Measurements from ENCODE around the gene MSI2. TPM values are rescaled to one million over a fixed set of nuclear protein-coding genes. Genes with fewer than 3 reads are reported as not detected.

Gene MSI2
- total RNA-seq, 2 donors from 2014 or later = 54.1 to 74.8 TPM

DNA sequence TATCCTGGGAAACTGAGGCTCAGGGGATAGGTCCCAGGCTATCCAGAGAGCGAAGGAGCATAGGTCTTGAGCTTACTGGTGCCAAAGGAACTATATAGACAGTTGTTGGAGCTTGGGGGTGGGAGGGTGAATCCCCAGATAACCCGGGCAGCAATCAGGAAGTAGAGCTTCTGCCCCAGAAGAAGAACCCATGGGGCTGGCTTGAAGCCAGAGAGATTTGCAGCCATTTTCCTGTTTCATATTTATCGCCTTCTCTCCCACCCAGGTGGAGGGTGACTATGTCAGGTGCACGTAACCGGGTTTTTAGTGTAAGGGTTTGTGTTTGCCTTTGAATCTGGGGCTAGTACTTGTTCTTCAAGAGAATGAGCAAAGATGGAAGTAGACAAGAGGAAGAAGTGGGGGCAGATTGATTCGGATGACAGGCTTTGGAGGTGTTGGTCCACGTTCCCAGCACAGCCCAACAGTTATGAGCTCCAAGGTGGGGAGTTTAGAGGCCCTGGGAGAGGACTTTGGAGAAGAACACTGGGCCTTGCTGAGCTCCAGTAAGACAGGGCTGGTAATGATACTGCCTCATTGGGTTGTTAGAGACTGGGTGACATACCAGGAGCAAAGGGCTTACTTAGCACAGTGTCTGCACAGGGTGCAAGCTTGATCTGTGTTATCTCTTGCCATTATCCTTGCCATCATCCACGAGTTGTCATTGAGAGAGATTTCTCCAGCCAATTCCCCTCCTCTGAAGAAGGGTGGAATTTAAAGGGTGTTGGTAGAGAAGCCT lies 343.1 kb downstream of the MSI2 start:
- ATAC-seq = peak in 1 of 2 donors; percentile 29
- Mint-ChIP-seq H3K36me3 (peaks cover 2 to 8% of the 10 kb centered on the region in 2 donors), H3K9me3 (peaks cover 1 to 4% of the 10 kb centered on the region in 2 donors), H3K27ac (peak overlapping the region; percentile 79 to 96)
- DNase-seq (ENCODE audit: low spot score in 2 of 2) = no peak

DNA sequence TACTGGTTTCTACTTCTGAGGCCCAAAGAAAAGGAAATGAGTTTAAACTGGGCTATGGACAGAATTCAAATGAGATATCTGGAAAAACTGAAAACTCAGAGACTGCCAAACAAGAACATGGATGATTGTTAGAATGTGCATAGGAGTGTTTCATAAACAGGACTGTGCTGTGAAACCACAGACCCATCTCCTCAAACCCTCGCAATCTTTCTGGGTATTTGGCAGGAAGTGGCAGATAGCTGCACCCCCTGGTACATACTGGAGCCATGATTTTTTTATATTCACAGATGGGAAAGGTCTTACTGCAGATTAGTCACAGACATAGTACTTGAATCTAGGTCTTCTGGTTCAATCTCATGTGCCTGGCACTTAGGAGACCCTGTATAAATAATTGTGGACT lies 343.8 kb downstream of the MSI2 start:
- Mint-ChIP-seq H3K27ac (peak overlapping the region; percentile 79 to 96), H3K36me3 (peaks cover 0 to 4% of the 10 kb centered on the region in 2 donors), H3K9me3 (peaks cover 0 to 2% of the 10 kb centered on the region in 2 donors)
- peak; percentile 33 to 52 for ATAC-seq
- no peak for DNase-seq (ENCODE audit: low spot score in 2 of 2)

DNA sequence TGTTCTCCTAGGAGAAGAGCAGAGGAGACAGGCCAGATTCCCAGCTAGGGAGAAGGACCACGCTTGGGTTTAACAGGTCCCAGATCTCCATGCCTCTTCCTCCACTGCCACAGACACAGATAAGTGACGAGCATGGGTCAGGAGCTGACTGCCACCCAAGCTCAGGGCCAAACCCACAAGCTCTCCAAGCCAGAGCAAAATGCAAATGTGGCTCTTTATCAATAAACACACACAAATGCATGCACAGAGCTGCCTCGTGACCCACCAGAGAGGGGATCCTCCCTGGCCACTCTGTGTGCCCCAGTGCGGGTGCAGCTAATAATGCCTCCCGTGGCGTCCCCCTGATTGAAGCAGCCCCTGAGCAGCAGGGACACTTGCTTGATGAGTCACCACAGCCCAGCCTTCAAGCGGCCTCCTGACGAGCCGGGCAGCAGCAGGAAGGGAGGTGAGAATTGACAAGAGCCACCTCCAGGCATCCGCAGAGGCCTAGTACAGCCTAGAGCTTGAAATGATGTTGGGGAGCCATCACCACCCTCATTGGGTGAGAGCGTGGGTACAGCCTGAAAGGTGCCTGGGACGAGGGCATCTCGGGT lies 344.9 kb downstream of the MSI2 start:
- Mint-ChIP-seq H3K36me3 (no peaks in the 10 kb centered on the region), H3K27ac (peak overlapping the region in 1 of 2 donors; percentile 96), H3K9me3 (no peaks in the 10 kb centered on the region)
- no peak for DNase-seq (ENCODE audit: low spot score in 2 of 2)
- ATAC-seq = no peak

DNA sequence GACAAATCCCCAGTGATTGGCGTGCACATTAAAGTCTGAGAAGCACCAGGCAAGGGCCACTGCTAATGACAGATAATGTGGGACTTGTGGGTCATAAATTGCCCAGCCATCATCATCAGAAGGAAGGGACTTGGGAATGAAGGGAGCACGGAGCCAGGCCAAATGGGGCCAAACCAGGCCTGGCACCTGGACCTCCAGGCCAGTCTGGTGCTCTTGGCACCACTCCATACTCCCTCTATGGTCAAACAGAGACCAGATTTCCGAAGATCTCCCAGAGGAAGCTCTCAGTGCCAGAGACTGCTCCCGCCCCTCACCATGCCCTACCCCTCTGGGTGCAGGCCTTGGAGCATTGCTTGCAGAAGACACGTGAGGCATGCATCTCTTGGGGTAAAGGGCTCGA lies 346.6 kb downstream of the MSI2 start:
- DNase-seq (ENCODE audit: low spot score in 2 of 2) = no peak
- no peak for ATAC-seq
- H3K27ac Mint-ChIP-seq = peak overlapping the region; percentile 50 to 82
- no peaks in the 10 kb centered on the region for H3K9me3 Mint-ChIP-seq
- no peaks in the 10 kb centered on the region for H3K36me3 Mint-ChIP-seq

DNA sequence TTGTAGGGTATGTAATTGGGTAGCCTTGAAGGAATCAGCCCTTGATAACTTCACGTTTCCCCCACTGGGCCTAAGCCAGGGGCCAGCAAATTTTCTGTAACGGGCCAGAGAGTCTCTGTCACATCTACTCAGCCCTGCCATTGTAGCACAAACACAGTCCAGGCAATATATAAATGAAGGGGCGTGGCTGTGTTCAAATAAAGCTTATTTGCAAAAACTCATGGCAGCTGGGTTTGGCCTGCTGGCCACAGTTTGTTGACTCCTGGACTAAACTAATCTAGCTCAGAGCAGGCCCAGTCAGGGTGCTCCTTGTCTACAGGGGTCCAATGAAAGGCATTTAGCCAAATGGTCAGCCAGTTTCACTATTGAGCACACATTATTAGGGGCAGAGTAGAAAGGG lies 347.2 kb downstream of the MSI2 start:
- ATAC-seq (no peak), DNase-seq (ENCODE audit: low spot score in 2 of 2) (no peak)
- Mint-ChIP-seq H3K9me3 (no peaks in the 10 kb centered on the region), H3K36me3 (no peaks in the 10 kb centered on the region), H3K27ac (peak overlapping the region; percentile 82 to 98)

DNA sequence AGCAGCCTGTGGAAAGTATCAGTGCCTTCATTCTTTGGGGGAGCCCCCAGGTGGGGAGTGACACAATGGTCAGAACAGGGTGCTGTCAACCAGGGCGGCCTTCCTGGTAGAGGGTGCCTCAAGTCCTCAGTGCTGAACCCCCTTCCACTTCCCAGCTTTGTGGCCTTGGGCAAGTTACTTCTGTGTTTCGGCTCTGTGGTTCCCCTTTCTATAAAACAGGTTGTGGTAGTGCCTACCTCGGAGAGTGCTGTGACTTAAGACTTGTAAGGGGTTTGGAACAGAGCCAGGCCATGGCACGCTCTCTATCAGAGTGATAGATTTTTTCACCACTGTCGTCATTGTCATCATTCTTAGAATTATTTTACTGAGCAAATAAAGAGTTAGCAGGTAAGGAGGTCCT lies 347.7 kb downstream of the MSI2 start:
- H3K9me3 Mint-ChIP-seq = no peaks in the 10 kb centered on the region
- peak overlapping the region; percentile 82 to 98 for H3K27ac Mint-ChIP-seq
- H3K36me3 Mint-ChIP-seq = no peaks in the 10 kb centered on the region
- DNase-seq (ENCODE audit: low spot score in 2 of 2) (peak; percentile 64 to 86), ATAC-seq (peak; percentile 79 to 84)

- ATAC-seq = peak; percentile 18 to 46
Observed at GRCh38 chr17:57604771-57605674, 348.7 kb downstream of the MSI2 start.

DNA sequence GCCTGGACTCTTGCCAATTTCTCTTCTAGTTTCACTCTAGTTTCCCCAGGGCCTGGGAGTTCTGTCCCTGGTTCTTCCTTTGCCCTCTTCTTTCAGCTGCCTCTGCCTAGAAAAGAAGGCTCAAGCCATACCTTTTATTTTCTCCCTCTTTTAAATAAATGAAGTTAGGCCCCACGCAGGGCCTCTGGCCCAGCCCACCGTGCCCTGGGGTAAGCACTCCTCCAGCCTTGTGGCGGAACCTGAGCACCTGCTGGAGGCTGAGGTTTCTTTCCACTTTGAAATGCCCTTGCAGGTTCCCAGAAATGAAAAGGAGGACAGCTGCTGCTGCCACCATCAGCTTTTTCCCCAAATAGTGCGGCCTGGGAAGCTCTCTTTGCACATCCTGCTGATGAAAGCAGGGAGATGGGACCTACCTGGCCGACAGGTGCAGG lies 349.4 kb downstream of the MSI2 start:
- ATAC-seq = peak in 1 of 2 donors; percentile 15
- no peak for DNase-seq (ENCODE audit: low spot score in 2 of 2)
- Mint-ChIP-seq H3K9me3 (no peaks in the 10 kb centered on the region), H3K36me3 (no peaks in the 10 kb centered on the region), H3K27ac (peak overlapping the region; percentile 82)

More at GRCh38 chr17:57604771-57605674, 348.7 kb downstream of the MSI2 start:
- Mint-ChIP-seq H3K36me3 (no peaks in the 10 kb centered on the region), H3K9me3 (no peaks in the 10 kb centered on the region), H3K27ac (peak overlapping the region; percentile 82)
- DNase-seq (ENCODE audit: low spot score in 2 of 2) = peak in 1 of 2 donors; percentile 27

DNA sequence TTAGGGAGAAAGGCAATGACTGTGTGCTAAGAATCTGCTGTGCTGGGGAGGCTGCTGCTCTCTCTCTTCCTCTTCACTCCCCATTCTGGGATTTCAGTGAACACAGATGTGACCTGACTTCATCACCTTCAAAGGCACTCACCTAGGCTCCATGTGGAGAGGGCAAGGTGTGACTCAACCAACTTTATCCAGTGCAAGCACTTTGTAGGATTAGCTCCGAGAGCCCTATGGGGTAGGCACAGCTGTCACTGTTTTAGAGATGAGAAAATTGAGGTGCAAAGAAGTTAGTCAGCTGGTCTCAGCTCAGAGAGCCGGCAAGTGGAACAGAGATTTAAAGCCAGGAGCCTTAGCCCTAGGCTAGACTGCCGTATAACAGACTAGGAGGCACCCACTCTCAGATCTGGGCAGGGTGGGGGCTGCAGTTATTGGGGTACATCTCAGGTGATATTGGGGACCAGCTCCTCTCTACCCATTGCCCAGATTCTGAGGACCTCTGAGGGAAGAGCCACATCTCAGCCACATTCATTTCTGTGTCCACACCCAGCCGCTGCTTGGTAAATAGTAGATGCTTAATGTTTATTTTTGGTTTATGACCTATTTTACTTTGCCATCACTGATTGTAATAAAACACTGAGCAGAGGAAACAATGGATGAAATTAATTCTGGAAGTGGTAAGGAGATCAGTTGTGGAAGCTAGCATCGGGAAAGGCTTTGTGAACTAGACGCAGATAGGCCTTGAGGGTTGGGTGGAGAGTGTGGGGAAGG lies 350.0 kb downstream of the MSI2 start:
- Mint-ChIP-seq H3K9me3 (no peaks in the 10 kb centered on the region), H3K36me3 (no peaks in the 10 kb centered on the region), H3K27ac (peak overlapping the region; percentile 82)
- ATAC-seq (no peak), DNase-seq (ENCODE audit: low spot score in 2 of 2) (no peak)

DNA sequence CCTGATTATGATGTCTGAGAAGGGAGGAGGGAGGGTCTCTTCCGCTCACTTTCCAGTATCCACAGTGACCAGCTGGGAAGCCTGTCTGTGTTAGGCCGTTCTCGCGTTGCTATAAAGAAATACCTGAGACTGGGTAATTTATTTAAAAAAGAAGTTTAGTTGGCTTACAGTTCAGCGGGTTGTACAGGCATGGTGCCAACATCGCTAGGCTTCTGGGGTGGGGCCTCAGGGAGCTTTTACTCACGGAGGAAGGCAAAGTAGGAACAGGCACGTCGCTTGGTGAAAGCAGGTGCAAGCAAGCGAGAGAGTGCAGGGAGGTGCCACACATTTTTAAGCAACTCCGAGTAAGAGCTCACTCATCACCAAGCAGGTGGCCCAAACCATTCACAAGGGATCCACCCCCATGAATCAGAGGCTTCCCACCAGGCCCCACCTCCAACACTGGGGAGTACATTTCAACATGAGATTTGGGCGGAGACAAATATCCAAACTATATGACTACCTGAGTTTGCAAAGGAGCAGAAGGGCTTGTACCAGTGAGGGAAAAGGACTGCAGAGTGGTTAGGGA lies 351.3 kb downstream of the MSI2 start:
- H3K9me3 Mint-ChIP-seq = no peaks in the 10 kb centered on the region
- DNase-seq (ENCODE audit: low spot score in 2 of 2) = peak in 1 of 2 donors; percentile 45
- H3K27ac Mint-ChIP-seq = peak overlapping the region in 1 of 2 donors; percentile 2
- peak in 1 of 2 donors; percentile 50 for ATAC-seq
- no peaks in the 10 kb centered on the region for H3K36me3 Mint-ChIP-seq

DNA sequence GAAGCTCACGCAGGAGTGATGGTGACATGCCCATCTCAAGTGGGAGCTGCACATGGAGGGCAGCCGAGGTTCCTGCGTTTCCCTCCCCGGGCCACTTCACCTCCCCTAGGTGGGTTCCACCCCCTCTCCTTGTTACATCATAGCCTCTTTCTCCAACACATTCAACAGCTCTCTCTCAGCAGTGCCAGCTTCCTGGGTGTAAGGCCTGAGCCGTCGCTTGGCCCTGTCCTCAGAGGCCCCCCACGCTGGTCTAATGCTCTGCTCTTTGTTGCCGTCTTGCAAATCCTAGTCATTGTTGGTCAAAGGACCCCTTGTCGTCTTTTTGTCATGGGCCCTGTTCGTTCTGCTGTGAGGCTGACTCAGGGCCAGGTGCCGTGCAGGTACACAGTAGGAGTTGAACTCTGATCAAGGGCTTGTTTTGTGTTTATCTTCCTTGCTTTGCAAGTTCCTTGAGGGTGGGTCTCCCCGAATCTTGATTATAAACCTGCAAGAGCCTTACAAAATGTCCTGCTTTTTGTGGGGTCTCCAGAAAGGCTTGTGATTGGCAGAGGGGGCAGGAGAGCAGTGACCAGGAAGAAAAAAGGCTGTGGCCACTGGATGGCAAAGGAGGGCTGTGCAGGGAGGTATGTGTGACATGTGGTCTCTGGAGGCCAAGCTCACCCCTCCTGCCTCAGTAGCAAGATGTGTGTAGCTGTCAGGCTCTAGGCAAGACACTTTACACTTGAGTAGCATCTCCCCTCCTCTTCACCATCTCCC lies 352.2 kb downstream of the MSI2 start:
- Mint-ChIP-seq H3K36me3 (no peaks in the 10 kb centered on the region), H3K27ac (peak overlapping the region in 1 of 2 donors; percentile 41), H3K9me3 (no peaks in the 10 kb centered on the region)
- DNase-seq (ENCODE audit: low spot score in 2 of 2) = no peak
- ATAC-seq = no peak

DNA sequence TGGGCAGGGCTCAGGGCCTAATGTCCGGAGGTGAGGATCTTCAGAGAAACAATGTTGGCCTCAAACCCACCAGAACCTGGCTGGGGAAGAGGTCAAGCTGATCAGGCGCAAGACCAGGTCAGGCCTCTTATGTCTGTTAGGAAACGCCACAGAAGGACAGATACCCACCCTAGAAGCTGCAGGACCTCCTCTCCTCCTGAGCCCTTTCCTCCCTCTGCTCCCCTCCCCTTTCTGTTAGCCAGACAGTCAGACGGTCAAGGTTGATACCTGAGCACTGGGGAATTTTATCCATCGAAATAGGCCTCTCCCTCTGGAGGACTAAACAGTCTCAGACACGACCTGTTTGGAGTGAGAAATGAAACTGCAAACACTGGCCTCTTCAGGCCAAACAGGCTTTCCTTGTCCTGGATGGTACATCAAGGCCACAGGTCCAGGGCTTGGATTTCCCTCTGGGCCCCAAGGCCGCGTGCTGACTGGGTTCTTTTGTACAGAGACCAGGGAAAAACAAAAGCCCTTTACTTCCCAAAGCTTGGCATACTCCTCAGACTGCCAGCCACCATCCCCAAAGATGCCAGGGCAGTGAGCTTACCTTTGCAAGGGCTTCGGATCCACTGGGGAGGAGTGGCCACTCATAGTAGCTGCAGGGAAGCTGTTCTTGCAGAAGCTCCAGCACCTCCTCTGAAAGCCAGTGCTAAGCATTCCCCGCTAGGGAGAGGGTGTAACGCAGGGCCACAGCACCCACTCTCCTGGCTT lies 353.0 kb downstream of the MSI2 start:
- ATAC-seq (no peak), DNase-seq (ENCODE audit: low spot score in 2 of 2) (no peak)
- H3K9me3 Mint-ChIP-seq = no peaks in the 10 kb centered on the region
- H3K27ac Mint-ChIP-seq = no peak overlapping the region
- no peaks in the 10 kb centered on the region for H3K36me3 Mint-ChIP-seq

- no peak for DNase-seq (ENCODE audit: low spot score in 2 of 2)
- H3K36me3 Mint-ChIP-seq = no peaks in the 10 kb centered on the region
- no peak overlapping the region for H3K27ac Mint-ChIP-seq
- no peak for ATAC-seq
- no peaks in the 10 kb centered on the region for H3K9me3 Mint-ChIP-seq
Observed at GRCh38 chr17:57609878-57610270, 353.6 kb downstream of the MSI2 start.

DNA sequence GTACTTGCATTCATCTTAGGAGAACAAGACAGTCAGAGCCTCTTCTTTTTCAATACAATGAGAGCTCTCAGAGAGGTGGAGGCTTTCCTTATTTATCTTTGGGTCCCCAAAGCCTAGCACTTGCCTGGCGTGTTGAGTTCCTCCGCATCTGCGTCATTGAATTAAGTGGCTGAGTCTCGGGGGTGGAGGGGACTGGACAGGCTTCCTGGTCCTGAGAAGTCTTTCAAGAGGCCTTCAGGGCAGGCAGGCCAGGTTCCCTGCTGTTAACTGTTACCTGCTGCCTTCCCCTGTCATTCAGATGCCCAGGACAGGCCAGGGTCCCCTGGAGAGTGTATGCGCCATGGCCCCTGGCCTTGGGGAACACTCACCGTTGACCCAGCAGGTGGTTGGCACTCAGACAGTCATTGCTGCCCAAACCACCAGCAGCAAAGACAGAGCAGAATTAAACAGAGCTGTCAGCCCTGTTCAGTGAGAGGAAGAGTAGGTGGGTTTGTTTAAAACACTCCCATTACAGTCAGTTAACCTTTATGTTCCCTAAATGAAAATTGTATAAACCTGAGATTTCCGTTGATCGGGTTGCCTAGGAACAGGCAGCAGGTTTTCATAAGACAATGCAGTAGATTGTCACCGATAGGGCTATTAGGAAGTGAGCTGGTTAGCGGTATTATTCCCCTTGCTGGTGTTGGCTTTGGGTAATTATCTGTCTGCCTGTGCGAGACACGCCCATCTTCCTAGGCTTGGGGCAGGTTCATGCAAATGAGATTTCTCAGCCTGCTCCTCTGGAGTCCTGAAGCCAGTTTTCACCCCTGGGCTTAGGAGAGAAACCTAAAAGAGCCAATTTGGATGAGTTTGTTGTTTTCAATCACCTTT lies 356.1 kb downstream of the MSI2 start:
- DNase-seq (ENCODE audit: low spot score in 2 of 2) = no peak
- peaks cover 6 to 9% of the 10 kb centered on the region in 2 donors for H3K36me3 Mint-ChIP-seq
- peak; percentile 37 to 58 for ATAC-seq
- H3K9me3 Mint-ChIP-seq = no peaks in the 10 kb centered on the region
- peak overlapping the region in 1 of 2 donors; percentile 44 for H3K27ac Mint-ChIP-seq
